ENCODE results near the gene BAMBI. TPM values are rescaled to one million over a fixed set of nuclear protein-coding genes. Genes with fewer than 3 reads are reported as not detected.
A peak's percentile ranks its signal among the peaks of the same experiment; 100 is the strongest.

BAMBI gene
- polyA plus RNA-seq, 1 of the 3 experiments (the other 2 are of a cell fraction): 2.8 TPM

GRCh38 chr10:28663576-28664368, 13.5 kb upstream of the BAMBI start:
- H3F3A ChIP-seq (replicated peaks; ENCODE audit: insufficient read depth): no peaks in the 10 kb centered on the region
- no peak overlapping the region for H2AFZ ChIP-seq (ENCODE audit: low read depth)
- no peak overlapping the region for H3K27ac ChIP-seq (ENCODE audit: low read depth in 2 of 2, low read length in 1 of 2)
- no peaks in the 10 kb centered on the region for H4K20me1 ChIP-seq (ENCODE audit: insufficient read depth)
- no peak overlapping the region for H3K9ac ChIP-seq
- no peak overlapping the region; a peak in 1 of 4 replicates for H3K4me3 ChIP-seq (ENCODE audit: low read depth in 2 of 2, low read length in 1 of 2)
- POLR2A ChIA-PET: no interaction called here
- DNase-seq: peak; percentile 82
- H3K9me2 ChIP-seq: no peaks in the 10 kb centered on the region
- WGBS (ENCODE audit: low lambda C conversion rate): 2% methylated on average over 9 of the region's 9 CpGs
- no peaks in the 10 kb centered on the region for H3K9me3 ChIP-seq
- no peak overlapping the region for H3K4me2 ChIP-seq
- H3K4me1 ChIP-seq (ENCODE audit: control insufficient read depth in 1 of 2, insufficient read depth in 2 of 2, low read depth in 1 of 2, low read length in 1 of 2): no peaks in the 10 kb centered on the region
- TF ChIP-seq MXI1 (IDR thresholded peaks at IDR 0.05; ENCODE audit: low read depth, low read length) (0 out of 2 replicates have a peak, but pooled peaks have one; percentile 27), IRF3 (IDR thresholded peaks at IDR 0.05; ENCODE audit: low read depth, low read length) (no peak), SMC3 (IDR thresholded peaks at IDR 0.05; ENCODE audit: low read depth, low read length) (peak; percentile 99), USF2 (IDR thresholded peaks at IDR 0.05; ENCODE audit: borderline replicate concordance, low read depth, low read length) (no peak), RFX5 (IDR thresholded peaks at IDR 0.05; ENCODE audit: low read length) (peak; percentile 75; the same call in 1 of the 2 replicates), NRF1 (IDR thresholded peaks at IDR 0.05; ENCODE audit: low read depth, low read length) (peak; percentile 31; the same call in 1 of the 2 replicates), RAD21 (IDR thresholded peaks at IDR 0.05; ENCODE audit: low read length) (peak; percentile 100), CTCF (IDR thresholded peaks at IDR 0.05) (peak; percentile 99)
- H3K36me3 ChIP-seq (replicated peaks in 1 of 2; ENCODE audit: control insufficient read depth in 1 of 2, insufficient read depth in 2 of 2, low read length in 1 of 2): no peaks in the 10 kb centered on the region
- 0 out of 2 replicates have a peak, but pooled peaks cover 9% of the 10 kb centered on the region for H3K27me3 ChIP-seq (ENCODE audit: insufficient read depth)
- H3K79me2 ChIP-seq (ENCODE audit: insufficient read depth): no peaks in the 10 kb centered on the region
- CTCF ChIA-PET: interaction anchor here (0.5 to 8.8 kb wide), 108 partner anchors 9 to 849 kb away, joined by 3 to 133 read pairs (median 4); partner anchors contain the start of gene BAMBI

- H3K9me2 ChIP-seq: no peaks in the 10 kb centered on the region
- no peak for DNase-seq
- no peaks in the 10 kb centered on the region for H4K20me1 ChIP-seq (ENCODE audit: insufficient read depth)
- H3F3A ChIP-seq (replicated peaks; ENCODE audit: insufficient read depth): no peaks in the 10 kb centered on the region
- H3K27ac ChIP-seq (ENCODE audit: low read depth in 2 of 2, low read length in 1 of 2): no peak overlapping the region
- no peaks in the 10 kb centered on the region for H3K9me3 ChIP-seq
- H3K4me1 ChIP-seq (ENCODE audit: control insufficient read depth in 1 of 2, insufficient read depth in 2 of 2, low read depth in 1 of 2, low read length in 1 of 2): no peaks in the 10 kb centered on the region; a peak in 1 of 4 replicates
- H3K4me2 ChIP-seq: no peak overlapping the region
- H3K27me3 ChIP-seq (ENCODE audit: insufficient read depth): peaks cover 9% of the 10 kb centered on the region; the same call in 1 of the 2 replicates
- ChIA-PET CTCF (interaction anchor here (0.5 to 8.8 kb wide), 103 partner anchors 8 to 849 kb away, joined by 3 to 133 read pairs (median 4); partner anchors contain the start of gene BAMBI), POLR2A (no interaction called here)
- H3K4me3 ChIP-seq (ENCODE audit: low read depth in 2 of 2, low read length in 1 of 2): no peak overlapping the region
- H3K9ac ChIP-seq: no peak overlapping the region
- H3K79me2 ChIP-seq (ENCODE audit: insufficient read depth): no peaks in the 10 kb centered on the region
- 44% methylated on average over 6 of the region's 6 CpGs for WGBS (ENCODE audit: low lambda C conversion rate)
- no peaks in the 10 kb centered on the region for H3K36me3 ChIP-seq (replicated peaks in 1 of 2; ENCODE audit: control insufficient read depth in 1 of 2, insufficient read depth in 2 of 2, low read length in 1 of 2)
- H2AFZ ChIP-seq (ENCODE audit: low read depth): no peak overlapping the region
- TF ChIP-seq TEAD4 (IDR thresholded peaks at IDR 0.05; ENCODE audit: borderline replicate concordance, insufficient read depth) (no peak), GATA2 (CRISPR knock-in tag; IDR thresholded peaks at IDR 0.05) (no peak), ELF1 (IDR thresholded peaks at IDR 0.05) (no peak), RCOR1 (IDR thresholded peaks at IDR 0.05; ENCODE audit: low read length) (no peak), EP300 (IDR thresholded peaks at IDR 0.05; ENCODE audit: borderline replicate concordance in 1 of 2, low read depth in 1 of 2, low read length in 1 of 2) (no peak), FOXM1 (IDR thresholded peaks at IDR 0.05; ENCODE audit: low read depth) (no peak), RAD21 (IDR thresholded peaks at IDR 0.05; ENCODE audit: low read length) (no peak), PBX3 (IDR thresholded peaks at IDR 0.05) (no peak), MAX (IDR thresholded peaks at IDR 0.05; ENCODE audit: low read depth) (no peak), POLR2AphosphoS5 (IDR thresholded peaks at IDR 0.05; ENCODE audit: low read depth, low read length) (no peak), MEF2A (IDR thresholded peaks at IDR 0.05; ENCODE audit: borderline replicate concordance, low read depth) (no peak), EZH2phosphoT487 (IDR thresholded peaks at IDR 0.05; ENCODE audit: borderline replicate concordance, low read depth) (no peak), YY1 (IDR thresholded peaks at IDR 0.05; ENCODE audit: low read depth) (no peak)
Observed at GRCh38 chr10:28664369-28664740, 13.0 kb upstream of the BAMBI start.

Data from SK-N-SH (cell line).